Activated T-helper 1 cell treated with anti-CD3 and anti-CD28 coated beads, Interleukin-12 subunit alpha, Interleukin-12 subunit beta, Interleukin-2, Interleukin-4 antibody, amounts not matched to agents 30 ng/mL and 10 ng/mL and 1 ng/mL, durations not matched to agents 14 hours and 24 hours and 36 hours (primary cell): Measurements from ENCODE around the gene ASB5. TPM values are rescaled to one million over a fixed set of nuclear protein-coding genes. Genes with fewer than 3 reads are reported as not detected.

Experiments used
- DNase-seq: peaks from one replicate; pipeline ENCODE4 v3.0.0; 2021; ENCODE audit warnings: low spot score
- H3K27ac Mint-ChIP-seq: one replicate; pipeline ENCODE4 v1.8.0; 2021; ENCODE audit warnings: mild to moderate bottlenecking, mixed read lengths
- H3K27me3 Mint-ChIP-seq: one replicate; pipeline ENCODE4 v1.8.0; 2022; ENCODE audit warnings: mild to moderate bottlenecking, moderate library complexity, mixed read lengths; ENCODE audit not compliant: insufficient read depth
- H3K36me3 Mint-ChIP-seq: one replicate; pipeline ENCODE4 v1.8.0; 2021; ENCODE audit warnings: low read depth, mixed read lengths
- H3K4me1 Mint-ChIP-seq: one replicate; pipeline ENCODE4 v1.8.0; 2021; ENCODE audit warnings: low read depth, mixed read lengths
- H3K4me3 Mint-ChIP-seq: one replicate; pipeline ENCODE4 v1.8.0; 2021; ENCODE audit warnings: mild to moderate bottlenecking, moderate library complexity, mixed read lengths
- H3K9me3 Mint-ChIP-seq: one replicate; pipeline ENCODE4 v1.8.0; 2021; ENCODE audit warnings: mixed read lengths
- intact Hi-C: fragments of 100-400 bp; cut with micrococcal nuclease; formaldehyde crosslinking; loops from one replicate; pipeline ENCODE4 v1.15.1; 2024
- total RNA-seq: library from RNA; stranded (reverse); gene quantifications from 2 replicates; pipeline ENCODE4 v1.2.3, GENCODE V29; 2022

The ASB5 gene
- total RNA-seq, 1 donor from 2014 or later, result not detected

DNA sequence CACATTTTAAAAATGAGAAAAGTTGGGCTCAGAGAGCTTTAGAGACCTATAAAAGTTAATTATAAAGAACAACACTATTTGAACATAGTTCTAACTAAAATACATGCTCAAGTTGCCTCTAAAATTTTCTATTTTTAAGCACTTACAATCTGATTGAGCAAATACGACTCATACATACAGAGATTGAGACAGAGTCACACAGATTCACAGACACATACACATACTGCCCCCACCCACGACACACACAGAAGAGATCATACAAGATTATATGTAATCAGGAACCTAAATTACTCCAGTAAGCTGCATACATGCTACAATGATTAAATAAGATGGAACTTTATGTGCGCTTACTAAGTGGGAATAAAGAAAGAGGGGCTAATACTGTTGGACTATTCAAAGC, 2.7 kb upstream of the ASB5 start:
- Mint-ChIP-seq H3K4me3 (no peak overlapping the region), H3K27ac (no peak overlapping the region), H3K36me3 (no peaks in the 10 kb centered on the region), H3K27me3 (peaks cover 3% of the 10 kb centered on the region), H3K4me1 (no peaks in the 10 kb centered on the region), H3K9me3 (no peaks in the 10 kb centered on the region)
- intact Hi-C loops, result no loop called here
- no peak for DNase-seq

DNA sequence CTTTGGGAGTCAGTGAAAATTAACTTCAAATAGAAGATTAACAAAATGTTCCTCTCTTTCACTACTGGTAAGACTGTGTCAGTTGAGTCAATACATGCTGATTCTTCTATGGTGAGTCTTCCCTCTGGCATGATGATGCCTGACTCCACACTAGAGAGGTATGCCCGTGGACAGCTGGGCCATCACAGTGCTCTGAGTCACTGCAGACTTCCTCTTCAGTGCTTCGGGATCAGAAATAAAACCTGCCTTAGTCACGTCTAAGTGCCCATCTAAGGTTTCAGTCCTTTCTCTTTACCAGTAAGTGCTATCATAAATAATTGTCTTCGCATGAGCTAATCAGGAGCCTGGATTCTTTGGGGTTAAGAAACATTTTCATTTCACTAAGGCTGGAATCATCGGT, 1.6 kb upstream of the ASB5 start:
- H3K4me3 Mint-ChIP-seq, result no peak overlapping the region
- no peak overlapping the region for H3K27ac Mint-ChIP-seq
- H3K36me3 Mint-ChIP-seq, result no peaks in the 10 kb centered on the region
- no peaks in the 10 kb centered on the region for H3K4me1 Mint-ChIP-seq
- DNase-seq, result no peak
- H3K27me3 Mint-ChIP-seq, result peaks cover under 1% of the 10 kb centered on the region
- intact Hi-C loops, result no loop called here
- H3K9me3 Mint-ChIP-seq, result no peaks in the 10 kb centered on the region

DNA sequence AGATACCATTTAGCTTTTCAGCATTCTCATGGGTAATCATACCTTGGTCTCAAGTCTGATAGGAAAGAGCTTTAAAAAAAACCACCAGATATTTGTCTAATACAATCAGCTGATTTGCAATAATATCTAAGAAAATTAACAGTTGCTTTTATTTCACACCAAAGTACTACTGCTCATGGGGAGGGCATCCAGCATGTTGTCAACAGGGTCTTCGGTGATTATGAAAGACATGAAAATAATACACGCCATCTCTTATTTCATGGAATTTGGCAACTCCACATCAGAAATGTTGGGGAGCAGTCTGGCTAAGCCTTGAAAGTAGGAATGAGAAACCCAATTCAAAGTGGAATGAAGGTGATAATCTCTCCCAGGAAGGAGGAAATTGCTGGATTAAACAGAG, 3.0 kb downstream of the ASB5 start:
- Mint-ChIP-seq H3K4me3 (no peak overlapping the region), H3K9me3 (no peaks in the 10 kb centered on the region)
- intact Hi-C loops, result no loop called here

DNA sequence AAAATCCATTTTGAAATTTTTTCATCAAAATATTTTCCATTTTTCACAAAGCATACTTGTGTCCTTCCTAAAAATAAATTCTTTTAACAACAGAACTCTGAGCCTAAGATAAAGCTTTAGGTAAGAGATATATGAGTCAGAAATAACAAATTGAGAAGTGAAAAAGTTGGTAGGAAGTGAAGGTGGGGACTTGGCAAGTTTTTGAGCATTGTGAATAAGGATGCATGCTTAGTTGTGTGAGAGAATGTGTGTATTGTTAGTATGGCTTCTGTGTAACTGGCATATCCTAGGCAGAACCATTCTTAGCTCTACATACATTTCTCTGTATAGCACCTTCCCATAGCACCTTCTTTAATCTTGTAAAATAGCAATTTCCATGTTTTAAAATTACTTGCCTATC, 6.8 kb downstream of the ASB5 start:
- no peak overlapping the region for H3K27ac Mint-ChIP-seq
- no peak for DNase-seq
- H3K4me1 Mint-ChIP-seq, result no peaks in the 10 kb centered on the region
- intact Hi-C loops, result no loop called here
- no peaks in the 10 kb centered on the region for H3K27me3 Mint-ChIP-seq
- H3K36me3 Mint-ChIP-seq, result no peaks in the 10 kb centered on the region
- no peaks in the 10 kb centered on the region for H3K9me3 Mint-ChIP-seq
- no peak overlapping the region for H3K4me3 Mint-ChIP-seq

More for the DNA sequence above, 3.0 kb downstream of the ASB5 start:
- H3K4me1 Mint-ChIP-seq, result no peaks in the 10 kb centered on the region
- no peaks in the 10 kb centered on the region for H3K36me3 Mint-ChIP-seq
- no peaks in the 10 kb centered on the region for H3K27me3 Mint-ChIP-seq
- H3K27ac Mint-ChIP-seq, result no peak overlapping the region
- no peak for DNase-seq

DNA sequence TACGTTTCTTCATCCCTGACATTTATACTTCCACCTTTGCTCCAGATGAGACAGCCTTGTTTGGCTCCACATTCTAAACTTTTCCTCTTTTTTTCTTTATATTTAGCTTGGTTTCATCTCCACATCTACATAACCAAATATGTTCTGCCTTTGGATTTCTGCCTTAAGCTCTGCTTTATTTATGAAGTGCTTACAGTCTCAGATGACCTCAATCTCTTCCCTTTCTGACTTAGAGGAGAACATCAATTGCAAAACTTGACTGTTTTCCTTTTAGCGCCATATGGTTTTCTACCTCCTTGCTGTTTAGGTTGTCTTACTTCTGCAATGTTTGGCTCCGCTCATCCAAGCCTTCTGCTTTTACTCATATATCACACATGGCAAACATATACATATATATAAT, 7.5 kb downstream of the ASB5 start:
- no peak overlapping the region for H3K4me3 Mint-ChIP-seq
- H3K27ac Mint-ChIP-seq, result no peak overlapping the region
- intact Hi-C loops, result no loop called here
- no peak for DNase-seq
- H3K4me1 Mint-ChIP-seq, result no peaks in the 10 kb centered on the region
- no peaks in the 10 kb centered on the region for H3K27me3 Mint-ChIP-seq
- H3K9me3 Mint-ChIP-seq, result no peaks in the 10 kb centered on the region
- no peaks in the 10 kb centered on the region for H3K36me3 Mint-ChIP-seq

DNA sequence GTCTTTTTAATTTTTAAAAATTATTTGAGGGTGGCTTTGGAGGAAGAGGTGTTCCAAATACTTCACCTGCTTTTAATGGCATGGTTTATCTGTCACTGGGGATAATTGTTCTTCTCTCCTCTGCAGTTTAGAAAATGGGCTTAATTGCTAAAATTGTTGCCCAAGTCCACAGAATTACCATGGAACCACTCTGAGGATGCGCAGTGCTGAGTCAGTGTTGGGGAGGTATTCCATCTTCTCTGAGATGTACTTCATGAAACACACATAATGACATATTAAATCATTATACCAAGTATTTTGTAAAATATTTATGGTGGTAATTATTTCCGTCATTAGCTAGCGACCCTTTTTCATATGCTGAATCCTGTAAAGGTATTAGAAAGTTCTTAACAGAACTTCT, 8.0 kb downstream of the ASB5 start:
- intact Hi-C loops, result no loop called here
- H3K27me3 Mint-ChIP-seq, result no peaks in the 10 kb centered on the region
- no peak overlapping the region for H3K4me3 Mint-ChIP-seq
- no peaks in the 10 kb centered on the region for H3K36me3 Mint-ChIP-seq
- no peaks in the 10 kb centered on the region for H3K9me3 Mint-ChIP-seq
- no peak for DNase-seq
- H3K27ac Mint-ChIP-seq, result no peak overlapping the region
- no peaks in the 10 kb centered on the region for H3K4me1 Mint-ChIP-seq

DNA sequence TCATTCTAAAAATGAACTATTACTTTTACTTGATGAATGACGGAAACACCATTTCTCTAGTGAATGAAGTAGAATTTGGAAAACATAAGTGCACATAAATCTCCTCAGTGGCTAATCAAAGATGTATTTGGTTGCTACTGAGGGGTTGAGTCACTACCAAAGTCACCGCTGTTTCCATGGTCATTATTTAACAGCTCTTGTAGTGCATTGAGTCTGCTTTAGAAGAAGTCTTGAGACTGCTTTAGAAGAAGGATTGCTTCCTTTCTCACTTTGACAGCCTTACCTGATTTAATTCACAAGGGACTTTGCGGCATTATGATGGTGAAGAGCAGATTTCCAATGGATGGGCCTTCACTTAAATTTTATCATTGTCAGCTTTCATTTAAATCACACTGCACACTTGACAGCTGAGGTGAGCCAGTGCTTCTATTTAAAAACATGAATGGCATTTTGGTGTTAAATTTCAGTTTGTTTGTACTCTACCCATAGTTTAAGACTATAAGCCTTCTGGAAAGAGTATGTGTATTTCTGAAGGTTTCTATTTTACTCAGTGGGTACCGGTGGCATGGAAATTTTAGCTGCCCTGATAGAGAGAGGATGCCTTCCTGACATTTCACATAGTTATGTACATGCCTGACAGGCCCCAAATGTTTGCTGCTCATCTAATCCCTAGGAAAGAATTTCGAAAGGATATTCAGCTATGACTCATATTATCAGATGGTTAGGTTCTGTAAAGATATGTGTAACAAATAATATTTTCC, 9.5 kb downstream of the ASB5 start:
- DNase-seq, result no peak
- no peaks in the 10 kb centered on the region for H3K36me3 Mint-ChIP-seq
- H3K9me3 Mint-ChIP-seq, result no peaks in the 10 kb centered on the region
- H3K27me3 Mint-ChIP-seq, result no peaks in the 10 kb centered on the region
- intact Hi-C loops, result no loop called here
- no peak overlapping the region for H3K27ac Mint-ChIP-seq
- no peaks in the 10 kb centered on the region for H3K4me1 Mint-ChIP-seq
- H3K4me3 Mint-ChIP-seq, result no peak overlapping the region

DNA sequence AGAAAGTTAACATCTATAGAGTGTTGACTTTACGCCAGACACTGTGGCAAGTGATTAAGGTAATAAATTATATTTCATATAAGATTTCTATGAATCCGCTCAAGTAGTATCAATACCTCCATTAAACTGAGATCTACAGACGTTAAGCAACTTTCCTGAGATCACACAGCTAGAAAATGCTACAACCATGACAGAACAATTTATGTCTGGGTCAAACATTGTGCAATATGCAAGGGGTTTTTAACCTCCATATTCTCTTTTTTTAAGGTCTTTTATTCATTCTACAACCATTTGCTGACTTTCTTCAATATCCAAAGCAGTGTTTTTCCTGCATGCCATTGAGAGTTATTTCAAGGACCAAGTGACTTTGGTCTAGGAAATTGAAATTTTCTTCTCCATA, 10.9 kb downstream of the ASB5 start:
- Mint-ChIP-seq H3K9me3 (no peaks in the 10 kb centered on the region), H3K36me3 (no peaks in the 10 kb centered on the region), H3K27me3 (no peaks in the 10 kb centered on the region), H3K4me1 (no peaks in the 10 kb centered on the region), H3K4me3 (no peak overlapping the region), H3K27ac (no peak overlapping the region)
- DNase-seq, result no peak
- intact Hi-C loops, result no loop called here

DNA sequence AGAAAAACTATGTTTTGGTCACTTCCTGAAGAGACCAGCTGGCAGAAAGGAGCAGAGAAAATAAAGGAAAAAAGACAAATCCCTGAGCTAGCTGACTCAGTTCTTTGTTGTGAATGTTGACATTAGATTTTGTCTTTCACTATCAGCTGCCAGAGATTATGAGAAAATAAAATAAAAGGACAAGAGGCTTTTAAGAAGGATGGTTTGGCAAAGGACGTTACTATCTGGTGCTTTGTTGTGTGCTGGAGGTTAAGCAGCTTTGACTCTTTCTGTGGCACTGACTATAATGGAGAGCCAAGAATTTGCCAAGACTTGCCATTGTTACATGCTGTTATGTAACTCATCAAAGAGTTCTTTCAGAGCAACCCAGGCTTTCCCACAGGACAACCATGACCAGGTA, 12.1 kb downstream of the ASB5 start:
- H3K27ac Mint-ChIP-seq, result no peak overlapping the region
- H3K36me3 Mint-ChIP-seq, result no peaks in the 10 kb centered on the region
- intact Hi-C loops, result no loop called here
- DNase-seq, result no peak
- no peaks in the 10 kb centered on the region for H3K27me3 Mint-ChIP-seq
- no peaks in the 10 kb centered on the region for H3K4me1 Mint-ChIP-seq
- H3K9me3 Mint-ChIP-seq, result no peaks in the 10 kb centered on the region
- no peak overlapping the region for H3K4me3 Mint-ChIP-seq

DNA sequence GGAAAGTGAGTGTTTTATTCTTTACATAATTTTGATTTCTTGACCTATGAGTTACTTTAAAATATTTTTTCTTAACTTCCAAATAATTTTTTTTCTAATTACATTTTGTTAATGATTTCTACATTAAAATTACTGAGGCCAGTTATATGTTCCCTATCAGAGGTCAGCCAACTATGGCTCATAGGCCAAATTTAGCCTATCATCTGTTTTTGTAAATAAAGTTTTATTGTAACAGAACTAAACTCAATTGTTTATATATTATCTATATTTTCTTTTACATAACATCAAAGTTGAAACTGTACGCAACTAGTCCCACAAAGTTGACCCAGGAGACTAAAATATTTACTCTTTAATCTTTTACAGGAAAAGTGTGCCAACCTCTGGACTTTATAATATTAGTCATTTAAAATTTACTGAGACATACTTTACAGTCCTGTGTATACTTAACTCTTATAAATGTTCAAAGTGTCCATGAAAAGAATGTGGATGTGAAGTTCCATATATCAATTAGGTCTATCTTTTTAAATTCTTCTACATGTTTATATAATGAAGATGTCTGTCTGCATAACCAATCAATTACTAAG, 26.2 kb downstream of the ASB5 start:
- intact Hi-C loops, result no loop called here
- Mint-ChIP-seq H3K27me3 (no peaks in the 10 kb centered on the region), H3K4me1 (no peaks in the 10 kb centered on the region), H3K27ac (no peak overlapping the region), H3K4me3 (no peak overlapping the region), H3K36me3 (no peaks in the 10 kb centered on the region), H3K9me3 (no peaks in the 10 kb centered on the region)
- no peak for DNase-seq

DNA sequence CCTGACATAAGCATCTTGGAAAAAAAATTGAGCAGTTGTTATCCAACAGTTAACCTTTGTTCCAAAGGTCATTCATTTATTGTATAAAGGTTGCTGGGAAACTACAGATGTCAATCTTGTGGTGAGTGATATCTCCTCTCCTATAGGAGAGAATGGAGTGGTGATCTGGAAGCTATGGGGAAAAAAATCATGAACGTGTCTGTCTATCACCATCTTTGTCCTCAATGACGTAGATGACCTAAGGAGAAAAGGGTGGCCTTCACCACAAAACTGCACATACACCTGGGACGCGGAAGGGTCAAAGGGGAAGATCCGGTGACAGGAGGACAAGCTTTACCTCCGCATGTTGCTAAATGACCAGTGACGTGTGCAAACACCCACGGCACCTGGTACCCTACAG, 27.3 kb downstream of the ASB5 start:
- Mint-ChIP-seq H3K4me1 (no peaks in the 10 kb centered on the region), H3K27ac (no peak overlapping the region), H3K27me3 (peaks cover 2% of the 10 kb centered on the region), H3K36me3 (no peaks in the 10 kb centered on the region), H3K9me3 (no peaks in the 10 kb centered on the region), H3K4me3 (no peak overlapping the region)
- DNase-seq, result no peak
- intact Hi-C loops, result no loop called here

DNA sequence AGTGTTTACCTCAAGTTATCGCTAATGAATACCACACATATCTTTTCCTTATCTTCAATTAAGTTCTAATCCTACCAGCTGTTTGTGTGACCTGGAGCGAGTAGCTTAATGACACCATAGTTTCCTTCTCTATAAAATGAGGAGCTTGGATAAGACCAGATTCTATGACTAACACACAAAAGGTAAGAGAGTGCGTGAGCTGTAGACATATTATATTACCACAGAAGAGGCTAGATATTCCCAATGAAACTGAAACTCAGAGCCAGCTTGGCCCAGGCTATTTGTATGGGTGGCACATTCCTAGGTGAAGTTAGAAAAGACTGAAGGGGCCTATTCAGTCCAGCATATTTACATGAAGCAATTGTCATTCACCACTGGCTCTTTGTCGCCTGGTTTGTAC, 30.2 kb downstream of the ASB5 start:
- Mint-ChIP-seq H3K4me3 (no peak overlapping the region), H3K27me3 (peaks cover 4% of the 10 kb centered on the region)
- intact Hi-C loops, result no loop called here

DNA sequence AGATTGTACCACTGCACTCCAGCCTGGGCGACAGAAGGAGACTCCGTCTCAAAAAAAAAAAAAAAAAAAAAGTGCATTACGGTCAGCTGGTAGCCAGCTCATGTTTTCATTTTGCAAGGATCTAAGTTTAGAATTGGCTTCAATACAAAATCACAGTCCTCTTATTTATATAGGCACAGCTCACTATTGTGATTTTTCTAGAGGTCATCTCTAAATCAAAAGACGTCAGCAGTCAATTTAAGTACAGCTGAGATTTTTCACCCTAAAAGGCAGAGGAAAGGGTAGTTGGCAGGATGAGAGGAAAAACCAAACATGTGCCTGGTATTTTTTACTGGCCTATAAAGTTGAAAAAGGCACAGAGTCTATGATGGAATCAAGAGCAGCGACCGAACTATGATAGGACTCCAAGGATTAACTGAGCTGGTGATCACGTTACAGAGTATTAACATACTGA, 30.8 kb downstream of the ASB5 start:
- no peak for DNase-seq
- intact Hi-C loops, result no loop called here
- no peak overlapping the region for H3K27ac Mint-ChIP-seq
- H3K27me3 Mint-ChIP-seq, result peaks cover 4% of the 10 kb centered on the region
- H3K9me3 Mint-ChIP-seq, result no peaks in the 10 kb centered on the region
- no peak overlapping the region for H3K4me3 Mint-ChIP-seq
- no peaks in the 10 kb centered on the region for H3K36me3 Mint-ChIP-seq
- no peaks in the 10 kb centered on the region for H3K4me1 Mint-ChIP-seq

More for the DNA sequence above, 30.2 kb downstream of the ASB5 start:
- H3K4me1 Mint-ChIP-seq, result no peaks in the 10 kb centered on the region
- DNase-seq, result no peak
- H3K36me3 Mint-ChIP-seq, result no peaks in the 10 kb centered on the region
- H3K27ac Mint-ChIP-seq, result no peak overlapping the region
- no peaks in the 10 kb centered on the region for H3K9me3 Mint-ChIP-seq

DNA sequence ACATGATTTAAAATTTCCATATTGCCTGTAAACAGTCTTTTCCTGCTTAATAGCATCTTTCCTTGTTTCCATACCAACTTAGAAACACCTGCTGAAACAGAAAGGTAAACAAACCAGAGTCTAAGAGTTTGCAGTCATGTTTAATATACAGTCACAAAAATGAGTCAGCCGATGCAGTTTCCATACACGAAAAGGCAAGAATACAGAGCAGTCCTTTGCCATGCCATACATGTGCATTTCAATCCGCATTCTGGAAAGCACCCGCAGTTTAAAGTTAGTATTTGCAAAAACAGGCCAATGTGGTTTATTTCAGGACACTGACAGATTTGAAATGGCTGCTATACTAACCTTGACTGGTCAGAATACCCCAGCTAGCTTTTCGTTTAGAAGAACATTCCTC, 32.1 kb downstream of the ASB5 start:
- Mint-ChIP-seq H3K4me1 (no peaks in the 10 kb centered on the region), H3K27ac (no peak overlapping the region), H3K9me3 (no peaks in the 10 kb centered on the region), H3K36me3 (no peaks in the 10 kb centered on the region), H3K27me3 (peaks cover 4% of the 10 kb centered on the region), H3K4me3 (no peak overlapping the region)
- DNase-seq, result no peak
- intact Hi-C loops, result no loop called here
